Measurements from ENCODE around the gene PEX14. TPM values are rescaled to one million over a fixed set of nuclear protein-coding genes. Genes with fewer than 3 reads are reported as not detected.
A peak's percentile ranks its signal among the peaks of the same experiment; 100 is the strongest.

PEX14 gene
- total and polyA plus RNA-seq, 9 of the 15 experiments (the other 6 are each of a cell fraction or from before 2014, with no cell fraction given): 2.6 to 45.7 (median 22.7) TPM

DNA sequence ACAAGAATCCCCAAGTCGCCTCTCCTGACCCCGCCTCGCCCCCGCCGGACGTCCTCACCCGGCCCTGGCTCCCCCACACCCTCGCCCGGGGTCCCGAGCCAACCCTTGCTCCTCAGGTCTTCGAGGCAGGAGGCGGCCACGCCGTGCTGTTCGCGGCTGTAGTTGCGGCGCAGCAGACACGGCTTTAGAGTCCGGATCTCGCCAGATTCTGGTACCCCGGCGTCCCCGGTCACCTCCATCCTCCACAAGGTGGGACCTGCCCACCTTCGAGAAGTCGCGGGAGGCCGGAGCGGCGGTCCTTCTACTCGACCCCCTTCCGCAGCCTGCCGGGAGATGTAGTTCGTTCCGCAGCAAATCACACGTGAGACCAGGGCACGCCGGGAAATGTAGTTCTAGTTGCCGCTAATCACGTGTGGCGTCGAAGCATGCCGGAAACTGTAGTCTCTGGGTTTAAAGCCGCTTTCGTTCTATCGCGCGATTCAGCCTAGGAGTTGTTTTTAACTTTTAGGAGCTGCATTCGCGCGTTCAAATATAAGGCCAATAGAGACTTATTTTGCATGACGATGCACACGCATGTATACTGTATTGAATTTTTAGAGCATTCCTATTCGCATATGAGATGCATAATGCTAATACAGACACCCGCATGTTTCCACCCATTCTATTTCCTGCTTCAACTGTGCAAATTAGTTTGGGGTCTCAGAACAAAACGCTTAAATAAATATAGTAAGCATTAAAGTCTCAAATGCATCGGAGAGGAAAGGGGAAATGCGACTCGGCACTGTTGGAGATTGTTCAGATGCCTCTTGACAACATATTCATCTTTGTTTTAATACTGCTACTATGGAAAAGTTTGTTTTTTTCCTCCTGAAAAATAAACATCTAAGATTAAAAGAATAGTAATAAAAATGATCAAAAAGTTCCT, 2.3 kb upstream of the PEX14 start, which contains the start of gene DFFA (continued):
- TF ChIP-seq TSHZ1 (CRISPR knock-in tag; IDR thresholded peaks at IDR 0.05) (0 out of 2 replicates have a peak, but pooled peaks have one; percentile 22), XRCC4 (IDR thresholded peaks at IDR 0.05; ENCODE audit: extremely low read depth, insufficient read depth, insufficient read length) (no peak), MTA2 (IDR thresholded peaks at IDR 0.05; ENCODE audit: low read depth) (no peak), PHF20 (IDR thresholded peaks at IDR 0.05; ENCODE audit: partially characterized antibody) (peak; percentile 63), NR4A1 (CRISPR knock-in tag; IDR thresholded peaks at IDR 0.05) (no peak), NR4A1 (tag; IDR thresholded peaks at IDR 0.05) (peak; percentile 78), MYC (IDR thresholded peaks at IDR 0.05; ENCODE audit: low read depth, low read length) (peak; percentile 97), MYC (CRISPR knock-in tag; IDR thresholded peaks at IDR 0.05; ENCODE audit: borderline replicate concordance, low read depth) (peak; percentile 70), KDM4B (IDR thresholded peaks at IDR 0.05; ENCODE audit: borderline replicate concordance in 2 of 2, low read depth in 1 of 2) (peak in 1 of 2 experiments; percentile 93; a peak in 2 of 4 replicates), IFI16 (CRISPR knock-in tag; IDR thresholded peaks at IDR 0.05) (no peak), MCM2 (IDR thresholded peaks at IDR 0.05; ENCODE audit: low read depth) (no peak), ZFPM2 (CRISPR knock-in tag; IDR thresholded peaks at IDR 0.05) (no peak), NONO (IDR thresholded peaks at IDR 0.05; ENCODE audit: low read depth in 2 of 2, low read length in 1 of 2) (peak in 1 of 2 experiments; percentile 25; a peak in 2 of 4 replicates)
- TF ChIP-seq, protein P1, sequence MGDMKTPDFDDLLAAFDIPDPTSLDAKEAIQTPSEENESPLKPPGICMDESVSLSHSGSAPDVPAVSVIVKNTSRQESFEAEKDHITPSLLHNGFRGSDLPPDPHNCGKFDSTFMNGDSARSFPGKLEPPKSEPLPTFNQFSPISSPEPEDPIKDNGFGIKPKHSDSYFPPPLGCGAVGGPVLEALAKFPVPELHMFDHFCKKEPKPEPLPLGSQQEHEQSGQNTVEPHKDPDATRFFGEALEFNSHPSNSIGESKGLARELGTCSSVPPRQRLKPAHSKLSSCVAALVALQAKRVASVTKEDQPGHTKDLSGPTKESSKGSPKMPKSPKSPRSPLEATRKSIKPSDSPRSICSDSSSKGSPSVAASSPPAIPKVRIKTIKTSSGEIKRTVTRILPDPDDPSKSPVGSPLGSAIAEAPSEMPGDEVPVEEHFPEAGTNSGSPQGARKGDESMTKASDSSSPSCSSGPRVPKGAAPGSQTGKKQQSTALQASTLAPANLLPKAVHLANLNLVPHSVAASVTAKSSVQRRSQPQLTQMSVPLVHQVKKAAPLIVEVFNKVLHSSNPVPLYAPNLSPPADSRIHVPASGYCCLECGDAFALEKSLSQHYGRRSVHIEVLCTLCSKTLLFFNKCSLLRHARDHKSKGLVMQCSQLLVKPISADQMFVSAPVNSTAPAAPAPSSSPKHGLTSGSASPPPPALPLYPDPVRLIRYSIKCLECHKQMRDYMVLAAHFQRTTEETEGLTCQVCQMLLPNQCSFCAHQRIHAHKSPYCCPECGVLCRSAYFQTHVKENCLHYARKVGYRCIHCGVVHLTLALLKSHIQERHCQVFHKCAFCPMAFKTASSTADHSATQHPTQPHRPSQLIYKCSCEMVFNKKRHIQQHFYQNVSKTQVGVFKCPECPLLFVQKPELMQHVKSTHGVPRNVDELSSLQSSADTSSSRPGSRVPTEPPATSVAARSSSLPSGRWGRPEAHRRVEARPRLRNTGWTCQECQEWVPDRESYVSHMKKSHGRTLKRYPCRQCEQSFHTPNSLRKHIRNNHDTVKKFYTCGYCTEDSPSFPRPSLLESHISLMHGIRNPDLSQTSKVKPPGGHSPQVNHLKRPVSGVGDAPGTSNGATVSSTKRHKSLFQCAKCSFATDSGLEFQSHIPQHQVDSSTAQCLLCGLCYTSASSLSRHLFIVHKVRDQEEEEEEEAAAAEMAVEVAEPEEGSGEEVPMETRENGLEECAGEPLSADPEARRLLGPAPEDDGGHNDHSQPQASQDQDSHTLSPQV (IDR thresholded peaks at IDR 0.05): peak; percentile 96
- TF ChIP-seq, protein P2, sequence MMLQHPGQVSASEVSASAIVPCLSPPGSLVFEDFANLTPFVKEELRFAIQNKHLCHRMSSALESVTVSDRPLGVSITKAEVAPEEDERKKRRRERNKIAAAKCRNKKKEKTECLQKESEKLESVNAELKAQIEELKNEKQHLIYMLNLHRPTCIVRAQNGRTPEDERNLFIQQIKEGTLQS (IDR thresholded peaks at IDR 0.05): no peak
- TF ChIP-seq, protein P2 (CRISPR knock-in tag; conservative IDR thresholded peaks at IDR 0.05): 0 out of 2 replicates have a peak, but pooled peaks have one; percentile 48
- TF ChIP-seq, protein P3, sequence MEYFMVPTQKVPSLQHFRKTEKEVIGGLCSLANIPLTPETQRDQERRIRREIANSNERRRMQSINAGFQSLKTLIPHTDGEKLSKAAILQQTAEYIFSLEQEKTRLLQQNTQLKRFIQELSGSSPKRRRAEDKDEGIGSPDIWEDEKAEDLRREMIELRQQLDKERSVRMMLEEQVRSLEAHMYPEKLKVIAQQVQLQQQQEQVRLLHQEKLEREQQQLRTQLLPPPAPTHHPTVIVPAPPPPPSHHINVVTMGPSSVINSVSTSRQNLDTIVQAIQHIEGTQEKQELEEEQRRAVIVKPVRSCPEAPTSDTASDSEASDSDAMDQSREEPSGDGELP (CRISPR knock-in tag; IDR thresholded peaks at IDR 0.05; ENCODE audit: borderline replicate concordance): peak; percentile 90
